Suppressor macrophage treated with lipopolysaccharide for 4 hours (primary cell): ENCODE results near the gene AKNA.
"Not testable (repeated sequence)": the region's sequence is repeated elsewhere in the genome, so short reads cannot be mapped to it uniquely, and the experiment has no call there.

Source experiments
- DNase-seq: peaks from one replicate; pipeline ENCODE4 v3.0.0-alpha.2; 2020

The AKNA gene

GRCh38 chr9:114336699-114337395 lies 50.9 kb downstream of the AKNA start:
- no peak for DNase-seq

- no peak for DNase-seq
Observed at GRCh38 chr9:114336157-114336556, 51.6 kb downstream of the AKNA start.

- no peak for DNase-seq
Observed at GRCh38 chr9:114335745-114336144, 52.0 kb downstream of the AKNA start.

GRCh38 chr9:114334490-114334889 lies 53.3 kb downstream of the AKNA start:
- DNase-seq = no peak

- not testable (repeated sequence) for DNase-seq
Observed at GRCh38 chr9:114333718-114334117, 54.1 kb downstream of the AKNA start.

GRCh38 chr9:114332474-114333040 lies 55.2 kb downstream of the AKNA start:
- not testable (repeated sequence) for DNase-seq

GRCh38 chr9:114331229-114332195 lies 56.3 kb downstream of the AKNA start:
- not testable (repeated sequence) for DNase-seq

- no peak for DNase-seq
Observed at GRCh38 chr9:114330636-114331035, 57.1 kb downstream of the AKNA start.

- DNase-seq = not testable (repeated sequence)
Observed at GRCh38 chr9:114329625-114330022, 58.2 kb downstream of the AKNA start, which contains the start of gene ORM2. ORM2 (plus strand) TSS chr9:114329869; CDS start chr9:114329905, 36 bp downstream.

- DNase-seq = not testable (repeated sequence)
Observed at GRCh38 chr9:114328937-114329624, 58.7 kb downstream of the AKNA start.

GRCh38 chr9:114328357-114328820 lies 59.4 kb downstream of the AKNA start:
- not testable (repeated sequence) for DNase-seq

- DNase-seq = no peak
Observed at GRCh38 chr9:114327749-114328148, 60.0 kb downstream of the AKNA start.

GRCh38 chr9:114325684-114326254 lies 62.0 kb downstream of the AKNA start:
- not testable (repeated sequence) for DNase-seq

- not testable (repeated sequence) for DNase-seq
Observed at GRCh38 chr9:114324965-114325364, 62.8 kb downstream of the AKNA start.

GRCh38 chr9:114324492-114324891 lies 63.3 kb downstream of the AKNA start:
- no peak for DNase-seq

- not testable (repeated sequence) for DNase-seq
Observed at GRCh38 chr9:114323849-114324248, 63.9 kb downstream of the AKNA start.

- DNase-seq = not testable (repeated sequence)
Observed at GRCh38 chr9:114322831-114323531, 64.8 kb downstream of the AKNA start, which contains the start of gene ORM1. ORM1 (plus strand) TSS chr9:114323098; CDS start chr9:114323134, 36 bp downstream.

- not testable (repeated sequence) for DNase-seq
Observed at GRCh38 chr9:114322160-114322818, 65.5 kb downstream of the AKNA start.

- no peak for DNase-seq
Observed at GRCh38 chr9:114321759-114322158, 66.0 kb downstream of the AKNA start.

- not testable (repeated sequence) for DNase-seq
Observed at GRCh38 chr9:114320710-114321109, 67.1 kb downstream of the AKNA start.

- DNase-seq = no peak
Observed at GRCh38 chr9:114319147-114319546, 68.6 kb downstream of the AKNA start.
